ENCODE measurements around the gene ZNF735.
"Not testable (repeated sequence)": the region's sequence is repeated elsewhere in the genome, so short reads cannot be mapped to it uniquely, and the experiment has no call there.

GRCh38 chr7:64219710-64220298 lies 12.8 kb downstream of the ZNF735 start:
- not testable (repeated sequence) for TF ChIP-seq SMAD3 (CRISPR knock-in tag; conservative IDR thresholded peaks at IDR 0.05); FOXK1 (CRISPR knock-in tag; IDR thresholded peaks at IDR 0.05; ENCODE audit: borderline replicate concordance); RFX1 (IDR thresholded peaks at IDR 0.05); ZZZ3 (IDR thresholded peaks at IDR 0.05); EZH2 (IDR thresholded peaks at IDR 0.05; ENCODE audit: borderline replicate concordance, low read depth, low read length); MAZ (CRISPR knock-in tag; conservative IDR thresholded peaks at IDR 0.05 in 1 of 2, IDR thresholded peaks at IDR 0.05 in 1 of 2)
